Skin of body (tissue), 2 donors: ENCODE measurements around the gene RNF144B. TPM values are rescaled to one million over a fixed set of nuclear protein-coding genes. Genes with fewer than 3 reads are reported as not detected.

Source experiments
- DNase-seq: peaks from one replicate; lab custom pipeline; 2025; lab: John Stamatoyannopoulos, UW
- total RNA-seq: library from RNA; depleted of rRNA; stranded (reverse); fragments of >200 nt; gene quantifications from one replicate; pipeline ENCODE4 v1.2.3, GENCODE V29; 2014

The RNF144B gene
- total RNA-seq, 1 donor from 2014 or later, result 24.4 TPM

DNA sequence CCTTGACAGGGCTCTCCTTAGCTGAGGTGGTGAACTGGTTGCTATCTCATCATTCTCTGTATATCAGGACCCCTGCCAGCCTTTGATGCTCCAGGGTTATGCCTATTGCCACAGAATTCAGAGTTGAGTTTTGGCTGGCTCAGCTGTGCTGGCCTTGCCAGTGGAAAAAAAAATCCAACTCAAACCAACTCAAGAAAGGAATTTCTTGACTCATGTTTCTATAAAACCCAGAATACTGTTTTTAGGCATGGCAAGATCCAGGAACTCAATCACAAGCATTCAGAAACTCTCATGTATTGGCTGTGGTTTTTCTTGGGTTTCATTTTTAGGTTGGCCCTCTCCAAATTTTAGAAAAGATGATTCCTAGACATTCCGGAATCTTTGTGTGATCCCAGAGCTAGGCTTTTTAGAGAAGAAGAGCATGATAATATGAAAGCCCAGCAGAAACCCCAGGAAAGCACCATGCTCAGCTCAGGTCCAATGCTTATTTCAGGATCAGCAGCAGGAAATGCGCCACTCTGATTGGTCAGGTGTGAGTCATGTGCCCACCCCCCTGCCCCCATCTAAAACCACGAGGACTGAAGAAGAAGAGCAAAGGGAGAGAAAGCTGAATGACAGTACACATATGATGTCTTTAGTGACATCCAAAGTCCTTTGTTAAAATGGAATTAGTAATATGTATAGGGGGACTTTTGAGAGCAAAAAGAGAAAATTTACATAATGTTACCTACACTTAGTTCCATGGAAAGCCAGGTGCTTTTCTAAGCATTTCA is 122.9 kb downstream of the RNF144B start:
- DNase-seq, result no peak

GRCh38 chr6:18510644-18511033 is 123.5 kb downstream of the RNF144B start:
- DNase-seq, result no peak

DNA sequence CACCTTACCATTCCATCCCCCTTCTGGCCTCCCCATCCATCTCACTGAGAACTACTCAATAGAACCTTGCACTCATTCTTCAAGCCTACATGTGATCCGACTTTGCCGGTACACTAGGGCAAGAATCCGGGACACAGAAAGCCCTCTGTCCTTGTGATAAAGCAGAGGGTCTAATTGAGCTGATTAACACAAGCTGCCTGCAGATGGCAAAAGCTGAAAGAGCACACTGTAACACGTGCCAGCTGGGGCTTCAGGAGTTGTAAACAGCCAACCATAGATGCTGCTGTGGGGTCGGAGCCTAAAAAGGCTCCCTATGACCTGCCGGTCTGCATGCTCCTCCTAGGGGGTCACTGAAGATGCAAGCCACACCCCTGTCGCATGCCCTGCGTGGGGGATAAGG is 124.1 kb downstream of the RNF144B start:
- no peak for DNase-seq

GRCh38 chr6:18513253-18513798 is 126.2 kb downstream of the RNF144B start:
- no peak for DNase-seq

GRCh38 chr6:18514180-18514579 is 127.0 kb downstream of the RNF144B start:
- no peak for DNase-seq

GRCh38 chr6:18515767-18516166 is 128.6 kb downstream of the RNF144B start:
- no peak for DNase-seq

Other genes with a start within 250 kb of the RNF144B start
- gene TPMT, start 232.3 kb upstream of the RNF144B start, total RNA-seq, result 5.9 TPM
- 19.3 TPM for gene KDM1B, start 231.9 kb upstream of the RNF144B start, total RNA-seq
- gene DEK, start 122.8 kb upstream of the RNF144B start, total RNA-seq, result 125 TPM